GM23338 (cell line): ENCODE data around the gene CTNNA1. TPM values are rescaled to one million over a fixed set of nuclear protein-coding genes. Genes with fewer than 3 reads are reported as not detected.

Experiments used
- CREB1 ChIP-seq: fragments of 250-450 bp; sonication (Bioruptor Pico); IDR thresholded peaks from 2 replicates; pipeline ENCODE4 v1.5.0; 2020; ENCODE audit warnings: low read depth, mild to moderate bottlenecking, moderate library complexity
- EZH2 ChIP-seq: fragments of 200-600 bp; sonication (generic); IDR thresholded peaks from one replicate; pipeline ENCODE4 v1.8.0; 2017; ENCODE audit warnings: antibody characterized with exemption, mild to moderate bottlenecking, low read depth; ENCODE audit not compliant: unreplicated experiment
- NANOG ChIP-seq: IDR thresholded peaks from 2 replicates; pipeline ENCODE4 v1.6.1; 2016; ENCODE audit warnings: antibody characterized with exemption, borderline replicate concordance
- STAT1 ChIP-seq: IDR thresholded peaks from one replicate; pipeline ENCODE4 v1.6.1; 2016; ENCODE audit warnings: antibody characterized with exemption; ENCODE audit not compliant: unreplicated experiment
- ZNF462 ChIP-seq: fragments of 250-450 bp; sonication (Bioruptor Pico); IDR thresholded peaks from 2 replicates; pipeline ENCODE4 v1.5.0; 2020; ENCODE audit warnings: mild to moderate bottlenecking, moderate library complexity
- polyA plus RNA-seq: library from polyadenylated mRNA; unstranded; fragments of >200 nt; fragmentation: Nextera tagmentation; extraction: Ambion mirVana; gene quantifications from 2 replicates; pipeline ENCODE4 v1.2.1, GENCODE V29; 2016
- total RNA-seq: library from RNA; depleted of rRNA; stranded (reverse); fragments of >200 nt; shearing (Covaris generic); gene quantifications from 2 replicates; pipeline ENCODE4 v1.2.3, GENCODE V29; 2014
- TF ChIP-seq, protein P1 (sequence below): IDR thresholded peaks from 2 replicates; pipeline ENCODE4 v1.6.1; 2016; ENCODE audit warnings: antibody characterized with exemption
- TF ChIP-seq, protein P2 (sequence below): IDR thresholded peaks from one replicate; pipeline ENCODE4 v1.6.1; 2018; ENCODE audit warnings: antibody characterized with exemption; ENCODE audit not compliant: unreplicated experiment

Gene CTNNA1
- total and polyA plus RNA-seq, 2 experiments from 2014 or later: 111 to 348 TPM

DNA sequence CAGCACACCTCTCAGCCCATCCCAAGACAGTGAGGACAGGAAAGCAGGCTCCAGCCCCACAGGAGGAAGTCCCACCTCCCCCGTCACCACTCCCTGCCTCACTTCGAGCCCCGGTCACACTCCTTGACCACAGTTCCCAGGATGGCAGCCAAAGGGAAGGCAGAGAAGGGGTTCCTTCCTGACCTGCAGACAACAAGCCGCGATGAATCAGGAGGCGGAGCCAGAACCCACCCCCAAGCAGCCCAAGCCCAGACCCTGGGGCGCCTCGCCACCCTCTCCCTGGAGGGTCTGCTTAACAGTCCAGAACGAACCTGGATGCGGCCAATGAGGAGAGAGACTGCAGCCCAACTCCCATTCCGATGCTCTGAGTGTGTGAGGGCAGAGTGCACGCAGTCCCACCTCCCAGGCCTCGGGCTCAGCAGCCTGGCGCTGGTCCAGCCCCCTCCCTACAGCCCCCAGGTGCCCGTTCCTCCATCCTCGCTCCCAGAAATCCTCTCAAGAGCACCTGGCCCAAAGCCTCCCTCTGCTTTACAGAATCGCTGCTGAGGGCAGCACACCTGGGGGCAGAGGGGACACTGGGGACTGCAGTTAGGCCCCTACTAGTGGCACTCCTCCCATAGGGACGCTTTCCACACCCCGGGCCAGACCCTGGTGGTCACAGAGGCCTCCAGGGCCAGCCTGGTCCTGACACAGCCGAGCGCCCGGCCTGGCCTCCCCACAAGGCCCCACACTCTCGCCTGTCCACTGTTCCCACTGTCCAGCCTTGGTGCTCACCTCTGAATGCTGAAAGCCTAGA, 191.5 kb downstream of the CTNNA1 start (continued):
- TF ChIP-seq ZNF462 (CRISPR knock-in tag) (no peak), CREB1 (CRISPR knock-in tag) (no peak), EZH2 (no peak), NANOG (no peak), STAT1 (no peak)
- TF ChIP-seq, protein P1, sequence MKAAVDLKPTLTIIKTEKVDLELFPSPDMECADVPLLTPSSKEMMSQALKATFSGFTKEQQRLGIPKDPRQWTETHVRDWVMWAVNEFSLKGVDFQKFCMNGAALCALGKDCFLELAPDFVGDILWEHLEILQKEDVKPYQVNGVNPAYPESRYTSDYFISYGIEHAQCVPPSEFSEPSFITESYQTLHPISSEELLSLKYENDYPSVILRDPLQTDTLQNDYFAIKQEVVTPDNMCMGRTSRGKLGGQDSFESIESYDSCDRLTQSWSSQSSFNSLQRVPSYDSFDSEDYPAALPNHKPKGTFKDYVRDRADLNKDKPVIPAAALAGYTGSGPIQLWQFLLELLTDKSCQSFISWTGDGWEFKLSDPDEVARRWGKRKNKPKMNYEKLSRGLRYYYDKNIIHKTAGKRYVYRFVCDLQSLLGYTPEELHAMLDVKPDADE: no peak
- TF ChIP-seq, protein P2, sequence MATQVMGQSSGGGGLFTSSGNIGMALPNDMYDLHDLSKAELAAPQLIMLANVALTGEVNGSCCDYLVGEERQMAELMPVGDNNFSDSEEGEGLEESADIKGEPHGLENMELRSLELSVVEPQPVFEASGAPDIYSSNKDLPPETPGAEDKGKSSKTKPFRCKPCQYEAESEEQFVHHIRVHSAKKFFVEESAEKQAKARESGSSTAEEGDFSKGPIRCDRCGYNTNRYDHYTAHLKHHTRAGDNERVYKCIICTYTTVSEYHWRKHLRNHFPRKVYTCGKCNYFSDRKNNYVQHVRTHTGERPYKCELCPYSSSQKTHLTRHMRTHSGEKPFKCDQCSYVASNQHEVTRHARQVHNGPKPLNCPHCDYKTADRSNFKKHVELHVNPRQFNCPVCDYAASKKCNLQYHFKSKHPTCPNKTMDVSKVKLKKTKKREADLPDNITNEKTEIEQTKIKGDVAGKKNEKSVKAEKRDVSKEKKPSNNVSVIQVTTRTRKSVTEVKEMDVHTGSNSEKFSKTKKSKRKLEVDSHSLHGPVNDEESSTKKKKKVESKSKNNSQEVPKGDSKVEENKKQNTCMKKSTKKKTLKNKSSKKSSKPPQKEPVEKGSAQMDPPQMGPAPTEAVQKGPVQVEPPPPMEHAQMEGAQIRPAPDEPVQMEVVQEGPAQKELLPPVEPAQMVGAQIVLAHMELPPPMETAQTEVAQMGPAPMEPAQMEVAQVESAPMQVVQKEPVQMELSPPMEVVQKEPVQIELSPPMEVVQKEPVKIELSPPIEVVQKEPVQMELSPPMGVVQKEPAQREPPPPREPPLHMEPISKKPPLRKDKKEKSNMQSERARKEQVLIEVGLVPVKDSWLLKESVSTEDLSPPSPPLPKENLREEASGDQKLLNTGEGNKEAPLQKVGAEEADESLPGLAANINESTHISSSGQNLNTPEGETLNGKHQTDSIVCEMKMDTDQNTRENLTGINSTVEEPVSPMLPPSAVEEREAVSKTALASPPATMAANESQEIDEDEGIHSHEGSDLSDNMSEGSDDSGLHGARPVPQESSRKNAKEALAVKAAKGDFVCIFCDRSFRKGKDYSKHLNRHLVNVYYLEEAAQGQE: no peak
